ENCODE data around the gene SNRNP25.

Gene SNRNP25

DNA sequence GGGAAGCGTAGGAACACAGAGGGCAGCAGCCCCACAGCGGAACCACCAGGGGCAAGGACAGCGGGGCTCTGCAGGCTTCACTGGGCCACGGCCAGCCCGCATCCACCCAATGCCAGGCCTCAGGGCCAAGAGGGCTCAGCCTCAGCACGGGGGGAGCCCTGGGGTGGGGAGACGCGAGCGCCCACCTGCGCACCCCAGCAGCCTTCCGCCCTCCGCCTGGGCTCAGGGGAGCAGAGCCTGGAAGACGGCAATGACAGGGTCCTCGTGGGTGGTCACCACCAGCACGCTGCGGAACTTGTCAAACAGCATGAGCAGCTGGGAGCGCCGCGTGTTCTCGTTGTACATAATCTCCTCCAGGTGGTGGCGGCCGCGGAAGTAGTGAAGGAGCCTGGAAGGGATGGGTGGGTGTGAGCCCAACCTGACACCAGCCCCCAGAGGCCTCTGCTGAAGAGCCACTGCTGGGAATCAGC, 32.9 kb downstream of the SNRNP25 start:
- H3K9ac ChIP-seq (ENCODE audit: low read length in 5 of 5) = no peak overlapping the region
- H3K27ac ChIP-seq (ENCODE audit: low read depth, low read length) = no peak overlapping the region
- H3K27me3 ChIP-seq (ENCODE audit: control insufficient read depth in 5 of 5, insufficient read depth in 4 of 5, low read length in 5 of 5) = no peaks in the 10 kb centered on the region
- H3K4me3 ChIP-seq (ENCODE audit: low read depth in 1 of 5, low read length in 5 of 5) = no peak overlapping the region
- H3K9me3 ChIP-seq (ENCODE audit: control insufficient read depth in 5 of 5, low read length in 5 of 5) = no peaks in the 10 kb centered on the region
- H3K36me3 ChIP-seq (ENCODE audit: control insufficient read depth in 5 of 5, insufficient read depth in 5 of 5, low read length in 5 of 5) = peaks cover 0 to 73% (median 63%) of the 10 kb centered on the region in 5 donors
- peaks cover 10 to 26% (median 20%) of the 10 kb centered on the region in 5 donors for H3K4me1 ChIP-seq (ENCODE audit: control insufficient read depth in 5 of 5, insufficient read depth in 5 of 5, low read length in 5 of 5)

DNA sequence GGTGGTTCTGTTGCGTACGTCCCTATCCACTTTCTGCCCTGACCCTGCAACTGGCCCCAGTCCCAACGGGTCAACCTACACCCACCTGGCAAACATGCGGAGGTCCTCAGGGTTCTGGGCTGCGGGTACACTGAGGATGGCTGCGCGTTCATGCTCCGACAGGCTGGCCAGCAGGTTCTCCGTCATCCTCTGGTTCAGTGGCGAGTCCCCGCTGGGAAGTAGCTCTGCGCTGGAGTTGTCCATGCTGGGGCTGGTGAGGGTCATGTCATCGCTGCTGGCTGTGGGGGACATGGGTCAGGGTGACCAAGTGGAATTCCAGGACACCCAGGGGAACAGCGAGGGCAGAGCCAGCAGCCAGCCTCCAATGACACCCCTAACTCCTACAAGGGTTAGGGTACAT, 35.0 kb downstream of the SNRNP25 start:
- Histone ChIP-seq H3K4me1 (ENCODE audit: control insufficient read depth in 5 of 5, insufficient read depth in 5 of 5, low read length in 5 of 5) (peaks cover 10 to 26% (median 22%) of the 10 kb centered on the region in 5 donors), H3K36me3 (ENCODE audit: control insufficient read depth in 5 of 5, insufficient read depth in 5 of 5, low read length in 5 of 5) (peaks cover 0 to 83% (median 70%) of the 10 kb centered on the region in 5 donors), H3K4me3 (ENCODE audit: low read depth in 1 of 5, low read length in 5 of 5) (no peak overlapping the region), H3K9ac (ENCODE audit: low read length in 5 of 5) (no peak overlapping the region), H3K9me3 (ENCODE audit: control insufficient read depth in 5 of 5, low read length in 5 of 5) (no peaks in the 10 kb centered on the region), H3K27ac (ENCODE audit: low read depth, low read length) (no peak overlapping the region), H3K27me3 (ENCODE audit: control insufficient read depth in 5 of 5, insufficient read depth in 4 of 5, low read length in 5 of 5) (no peaks in the 10 kb centered on the region)

DNA sequence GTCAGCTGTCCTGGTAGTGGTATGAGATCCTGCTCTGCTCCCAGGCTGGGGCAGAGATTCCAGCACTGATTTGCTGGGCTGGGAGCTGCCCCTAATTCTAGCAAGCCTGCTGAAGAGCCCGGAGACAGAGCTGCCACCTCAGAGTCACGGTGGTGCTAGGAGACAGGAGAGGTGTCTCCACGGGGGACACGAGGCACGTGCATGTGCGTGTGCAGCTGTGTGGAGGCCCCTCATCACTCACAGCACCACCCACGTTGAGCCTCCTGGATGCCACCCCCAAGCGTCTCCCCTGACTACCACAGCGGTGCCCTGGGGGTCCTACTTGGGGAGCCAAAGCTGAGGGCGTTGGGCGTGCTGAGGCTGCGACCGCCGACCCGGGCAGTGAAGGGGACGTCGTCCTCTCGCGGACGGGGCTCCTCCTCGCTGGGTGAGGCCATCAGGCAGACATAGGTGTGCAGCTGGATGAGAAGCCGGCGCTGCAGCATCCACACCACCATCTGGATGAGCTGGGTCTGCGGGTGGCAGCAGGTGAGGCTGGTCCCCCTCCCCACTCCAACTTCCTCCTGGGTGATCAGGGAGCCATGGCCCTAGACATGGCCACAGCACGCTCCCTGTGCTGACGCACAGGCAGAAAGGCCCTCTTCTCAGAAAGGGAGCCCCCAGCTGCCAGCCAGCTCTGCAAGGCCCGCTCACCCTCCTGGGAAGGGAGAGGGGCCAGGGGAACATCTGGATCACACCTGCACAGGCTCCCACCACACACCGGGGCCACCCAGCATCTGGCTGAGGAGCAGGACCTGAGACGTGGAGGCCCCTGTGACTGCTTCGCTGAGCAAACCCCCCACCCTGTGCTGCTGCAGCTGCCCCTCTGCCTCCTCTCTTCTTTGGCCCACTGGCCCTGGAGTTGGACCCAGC, 36.0 kb downstream of the SNRNP25 start:
- Histone ChIP-seq H3K4me3 (ENCODE audit: low read depth in 1 of 5, low read length in 5 of 5) (no peak overlapping the region), H3K27ac (ENCODE audit: low read depth, low read length) (no peak overlapping the region), H3K9ac (ENCODE audit: low read length in 5 of 5) (no peak overlapping the region), H3K4me1 (ENCODE audit: control insufficient read depth in 5 of 5, insufficient read depth in 5 of 5, low read length in 5 of 5) (peaks cover 5 to 15% (median 13%) of the 10 kb centered on the region in 5 donors), H3K27me3 (ENCODE audit: control insufficient read depth in 5 of 5, insufficient read depth in 4 of 5, low read length in 5 of 5) (no peaks in the 10 kb centered on the region), H3K36me3 (ENCODE audit: control insufficient read depth in 5 of 5, insufficient read depth in 5 of 5, low read length in 5 of 5) (peaks cover 0 to 78% (median 65%) of the 10 kb centered on the region in 5 donors), H3K9me3 (ENCODE audit: control insufficient read depth in 5 of 5, low read length in 5 of 5) (no peaks in the 10 kb centered on the region)

DNA sequence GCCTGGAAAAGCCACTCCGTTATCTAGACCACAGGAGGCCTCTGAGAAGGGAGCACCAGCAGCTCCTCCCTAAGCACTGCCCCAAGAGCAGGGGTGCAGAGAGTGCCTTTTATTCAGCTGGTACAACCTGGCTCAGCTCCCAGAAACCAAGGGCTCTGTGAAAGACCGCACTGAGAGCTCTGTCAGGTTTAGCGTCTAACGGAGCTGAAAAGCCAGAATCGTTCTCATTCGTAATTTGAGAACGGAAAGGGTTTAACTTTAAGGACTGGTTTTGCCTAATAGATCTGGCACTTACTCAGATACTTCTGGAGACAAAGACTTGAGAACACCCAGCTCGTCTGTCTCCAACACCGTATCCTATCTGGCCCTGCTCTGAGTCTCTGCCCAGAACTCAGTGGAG, 37.9 kb downstream of the SNRNP25 start:
- Histone ChIP-seq H3K9me3 (ENCODE audit: control insufficient read depth in 5 of 5, low read length in 5 of 5) (no peaks in the 10 kb centered on the region), H3K27ac (ENCODE audit: low read depth, low read length) (no peak overlapping the region), H3K27me3 (ENCODE audit: control insufficient read depth in 5 of 5, insufficient read depth in 4 of 5, low read length in 5 of 5) (no peaks in the 10 kb centered on the region), H3K4me1 (ENCODE audit: control insufficient read depth in 5 of 5, insufficient read depth in 5 of 5, low read length in 5 of 5) (peaks cover 0 to 5% (median 0%) of the 10 kb centered on the region in 5 donors), H3K4me3 (ENCODE audit: low read depth in 1 of 5, low read length in 5 of 5) (no peak overlapping the region), H3K9ac (ENCODE audit: low read length in 5 of 5) (no peak overlapping the region), H3K36me3 (ENCODE audit: control insufficient read depth in 5 of 5, insufficient read depth in 5 of 5, low read length in 5 of 5) (peaks cover 0 to 70% (median 54%) of the 10 kb centered on the region in 5 donors)

DNA sequence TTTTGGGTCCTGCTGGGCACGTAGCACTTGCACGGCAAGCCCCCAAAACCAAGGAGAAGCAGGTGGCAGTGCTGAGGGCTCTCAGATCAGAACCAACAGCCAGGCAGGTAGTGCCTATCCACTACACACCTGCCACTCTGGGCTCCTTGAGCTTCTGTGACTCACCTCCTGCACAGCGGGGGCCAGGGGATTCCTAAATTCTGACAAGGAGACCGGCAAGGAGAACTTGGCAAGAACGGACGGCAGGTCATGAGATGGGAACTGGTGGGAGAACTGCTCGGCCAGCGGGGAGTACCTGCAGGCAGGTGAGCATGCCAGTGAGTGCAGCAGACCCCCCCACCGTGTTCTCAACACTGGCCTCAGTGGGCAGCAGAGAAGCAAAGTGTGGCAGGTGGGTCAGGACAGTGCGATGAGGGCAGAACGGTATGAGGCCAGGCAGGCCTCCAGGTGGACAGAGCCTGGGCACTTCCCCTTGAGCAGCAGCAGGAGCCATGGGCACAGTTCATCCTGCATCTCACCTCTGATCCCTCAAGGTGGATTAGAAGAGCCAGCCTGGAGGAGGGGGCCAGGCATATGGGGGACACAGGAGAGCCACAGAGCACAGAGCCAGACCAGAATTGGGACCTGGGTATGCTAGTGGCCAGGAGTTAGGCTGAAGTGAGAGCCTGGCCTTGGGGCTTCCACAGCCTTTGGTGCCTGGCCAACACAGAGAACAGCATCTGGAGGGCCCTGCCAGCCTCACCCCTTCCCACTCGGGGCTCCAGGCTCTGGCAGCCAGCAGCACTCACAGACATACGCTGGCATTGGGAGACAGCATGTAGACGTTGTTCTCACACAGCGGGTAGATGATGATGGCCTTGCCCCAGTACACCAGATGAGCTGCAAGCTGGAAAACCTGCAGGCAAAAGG, 39.1 kb downstream of the SNRNP25 start:
- no peak overlapping the region for H3K27ac ChIP-seq (ENCODE audit: low read depth, low read length)
- H3K4me1 ChIP-seq (ENCODE audit: control insufficient read depth in 5 of 5, insufficient read depth in 5 of 5, low read length in 5 of 5) = peaks cover 0 to 13% (median 3%) of the 10 kb centered on the region in 5 donors
- H3K4me3 ChIP-seq (ENCODE audit: low read depth in 1 of 5, low read length in 5 of 5) = no peak overlapping the region
- H3K9me3 ChIP-seq (ENCODE audit: control insufficient read depth in 5 of 5, low read length in 5 of 5) = no peaks in the 10 kb centered on the region
- no peaks in the 10 kb centered on the region for H3K27me3 ChIP-seq (ENCODE audit: control insufficient read depth in 5 of 5, insufficient read depth in 4 of 5, low read length in 5 of 5)
- peaks cover 0 to 64% (median 50%) of the 10 kb centered on the region in 5 donors for H3K36me3 ChIP-seq (ENCODE audit: control insufficient read depth in 5 of 5, insufficient read depth in 5 of 5, low read length in 5 of 5)
- H3K9ac ChIP-seq (ENCODE audit: low read length in 5 of 5) = no peak overlapping the region

DNA sequence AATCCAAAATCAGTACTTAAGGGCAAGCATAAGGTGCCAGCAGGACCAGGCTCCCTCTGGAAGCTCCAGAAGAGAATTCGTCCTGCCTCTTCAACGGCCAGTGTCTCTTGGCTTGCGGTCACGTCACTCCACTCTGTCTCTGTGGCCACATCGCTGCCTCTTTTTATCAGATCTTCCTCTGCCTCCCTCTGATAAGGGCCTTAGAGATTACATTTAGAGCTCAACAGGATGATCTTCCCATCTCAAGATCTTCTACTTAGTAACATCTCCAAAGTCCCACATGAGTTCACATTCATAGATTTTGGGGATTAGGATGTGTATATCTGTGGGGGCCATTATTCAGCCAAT, 41.3 kb downstream of the SNRNP25 start:
- Histone ChIP-seq H3K4me3 (ENCODE audit: low read depth in 1 of 5, low read length in 5 of 5) (no peak overlapping the region), H3K27me3 (ENCODE audit: control insufficient read depth in 5 of 5, insufficient read depth in 4 of 5, low read length in 5 of 5) (no peaks in the 10 kb centered on the region), H3K4me1 (ENCODE audit: control insufficient read depth in 5 of 5, insufficient read depth in 5 of 5, low read length in 5 of 5) (peaks cover 0 to 23% (median 6%) of the 10 kb centered on the region in 5 donors), H3K9me3 (ENCODE audit: control insufficient read depth in 5 of 5, low read length in 5 of 5) (no peaks in the 10 kb centered on the region), H3K27ac (ENCODE audit: low read depth, low read length) (no peak overlapping the region), H3K36me3 (ENCODE audit: control insufficient read depth in 5 of 5, insufficient read depth in 5 of 5, low read length in 5 of 5) (peaks cover 0 to 50% (median 37%) of the 10 kb centered on the region in 5 donors), H3K9ac (ENCODE audit: low read length in 5 of 5) (no peak overlapping the region)

DNA sequence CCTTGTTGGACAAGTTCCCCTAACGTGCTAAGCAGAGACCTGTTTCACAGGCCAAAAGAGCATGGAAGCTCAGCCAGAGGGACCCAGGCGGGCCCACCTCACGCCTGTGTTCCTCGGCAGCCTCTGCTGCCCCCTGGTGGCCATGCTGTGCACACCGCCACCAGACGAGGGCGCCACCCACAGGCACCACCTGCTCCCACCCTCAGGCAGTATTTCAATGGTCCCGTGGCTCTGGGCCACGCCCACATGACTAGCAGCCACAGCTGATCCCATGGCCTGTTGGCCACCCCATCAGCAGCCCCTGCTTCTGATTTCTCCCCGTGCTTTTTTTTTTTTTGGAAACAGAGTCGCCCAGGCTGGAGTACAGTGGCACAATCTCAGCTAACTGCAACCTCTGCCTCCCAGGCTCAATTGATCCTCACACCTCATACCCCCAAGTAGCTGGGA, 43.3 kb downstream of the SNRNP25 start:
- H3K4me3 ChIP-seq (ENCODE audit: low read depth in 1 of 5, low read length in 5 of 5) = no peak overlapping the region
- no peak overlapping the region for H3K27ac ChIP-seq (ENCODE audit: low read depth, low read length)
- H3K36me3 ChIP-seq (ENCODE audit: control insufficient read depth in 5 of 5, insufficient read depth in 5 of 5, low read length in 5 of 5) = peaks cover 0 to 48% (median 27%) of the 10 kb centered on the region in 5 donors
- no peak overlapping the region for H3K9ac ChIP-seq (ENCODE audit: low read length in 5 of 5)
- H3K27me3 ChIP-seq (ENCODE audit: control insufficient read depth in 5 of 5, insufficient read depth in 4 of 5, low read length in 5 of 5) = no peaks in the 10 kb centered on the region
- peaks cover 2 to 27% (median 13%) of the 10 kb centered on the region in 5 donors for H3K4me1 ChIP-seq (ENCODE audit: control insufficient read depth in 5 of 5, insufficient read depth in 5 of 5, low read length in 5 of 5)
- H3K9me3 ChIP-seq (ENCODE audit: control insufficient read depth in 5 of 5, low read length in 5 of 5) = no peaks in the 10 kb centered on the region

DNA sequence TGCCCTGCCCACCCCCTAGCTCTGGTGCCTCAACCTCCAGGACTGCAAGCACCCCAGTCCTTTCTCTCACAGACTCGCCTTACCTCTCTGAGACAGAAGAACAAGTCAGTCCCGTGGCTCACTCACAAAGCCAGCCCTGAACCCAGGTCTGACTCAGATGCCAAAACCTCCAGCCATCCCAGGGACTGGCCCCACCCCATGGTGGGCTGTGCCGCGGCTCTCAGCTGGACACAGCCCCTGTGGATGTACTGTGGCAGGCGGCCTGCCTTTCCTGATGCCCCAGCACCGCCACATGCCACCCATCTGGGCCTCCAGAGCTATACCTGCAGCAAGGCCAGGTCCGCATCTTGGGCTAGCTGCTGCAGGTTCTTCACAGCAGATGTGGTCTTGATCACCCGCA, 44.2 kb downstream of the SNRNP25 start:
- H3K36me3 ChIP-seq (ENCODE audit: control insufficient read depth in 5 of 5, insufficient read depth in 5 of 5, low read length in 5 of 5) = peaks cover 0 to 40% (median 18%) of the 10 kb centered on the region in 5 donors
- H3K9me3 ChIP-seq (ENCODE audit: control insufficient read depth in 5 of 5, low read length in 5 of 5) = no peaks in the 10 kb centered on the region
- H3K4me1 ChIP-seq (ENCODE audit: control insufficient read depth in 5 of 5, insufficient read depth in 5 of 5, low read length in 5 of 5) = peaks cover 9 to 35% (median 22%) of the 10 kb centered on the region in 5 donors
- no peaks in the 10 kb centered on the region for H3K27me3 ChIP-seq (ENCODE audit: control insufficient read depth in 5 of 5, insufficient read depth in 4 of 5, low read length in 5 of 5)
- no peak overlapping the region for H3K27ac ChIP-seq (ENCODE audit: low read depth, low read length)
- H3K9ac ChIP-seq (ENCODE audit: low read length in 5 of 5) = no peak overlapping the region
- H3K4me3 ChIP-seq (ENCODE audit: low read depth in 1 of 5, low read length in 5 of 5) = no peak overlapping the region

DNA sequence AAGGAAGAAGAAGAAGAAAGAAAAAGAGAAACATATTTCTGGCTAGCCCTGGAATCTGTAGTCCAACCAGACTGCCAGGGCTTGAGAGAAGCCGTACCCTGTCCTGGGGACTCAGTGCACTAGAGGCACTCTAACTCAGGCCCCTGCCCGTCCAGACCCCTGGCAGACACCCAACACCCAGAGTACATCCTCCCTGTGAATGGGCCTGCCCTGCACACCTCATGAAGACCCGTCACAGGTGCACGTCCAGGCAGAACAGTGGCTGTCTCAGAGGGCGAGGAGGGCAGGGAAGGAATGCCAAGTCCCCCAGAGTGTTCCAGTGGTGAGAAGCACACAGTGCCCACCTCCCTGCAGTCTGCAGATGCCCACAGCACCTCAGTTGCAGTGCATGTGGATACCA, 47.4 kb downstream of the SNRNP25 start:
- H3K36me3 ChIP-seq (ENCODE audit: control insufficient read depth in 5 of 5, insufficient read depth in 5 of 5, low read length in 5 of 5) = peaks cover 0 to 40% (median 23%) of the 10 kb centered on the region in 5 donors
- no peaks in the 10 kb centered on the region for H3K9me3 ChIP-seq (ENCODE audit: control insufficient read depth in 5 of 5, low read length in 5 of 5)
- no peak overlapping the region for H3K27ac ChIP-seq (ENCODE audit: low read depth, low read length)
- no peak overlapping the region for H3K9ac ChIP-seq (ENCODE audit: low read length in 5 of 5)
- H3K4me1 ChIP-seq (ENCODE audit: control insufficient read depth in 5 of 5, insufficient read depth in 5 of 5, low read length in 5 of 5) = peaks cover 9 to 38% (median 23%) of the 10 kb centered on the region in 5 donors
- H3K4me3 ChIP-seq (ENCODE audit: low read depth in 1 of 5, low read length in 5 of 5) = no peak overlapping the region
- no peaks in the 10 kb centered on the region for H3K27me3 ChIP-seq (ENCODE audit: control insufficient read depth in 5 of 5, insufficient read depth in 4 of 5, low read length in 5 of 5)

Data from subcutaneous abdominal adipose tissue (tissue), 5 donors.